ENCODE measurements around the gene TXNDC8. TPM values are rescaled to one million over a fixed set of nuclear protein-coding genes. Genes with fewer than 3 reads are reported as not detected.

The TXNDC8 gene
- polyA plus RNA-seq (not detected in 2 replicates), polyA minus RNA-seq (not detected in 2 replicates)

DNA sequence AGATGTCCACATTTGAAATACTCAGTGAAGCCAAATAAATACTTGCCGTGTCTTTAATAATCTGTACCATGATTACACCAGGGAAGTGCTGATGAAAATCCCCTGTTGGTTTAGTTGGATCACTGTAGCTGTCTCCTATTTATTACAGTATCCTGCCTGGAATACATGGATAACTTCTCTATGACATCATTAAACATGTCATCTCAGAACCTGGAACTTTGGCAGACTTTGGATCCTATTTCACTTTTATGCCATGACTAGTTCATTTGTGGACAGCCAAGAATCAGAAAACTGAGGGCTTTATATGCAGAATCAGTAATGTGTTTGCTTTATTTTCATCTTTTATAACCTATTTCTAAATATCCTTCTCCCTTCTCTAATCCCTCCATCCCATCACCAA lies at the start of gene TXNDC8:
TSS of gene TXNDC8 (minus strand) at position 137 of the 400 bp plus-strand sequence.
- TF ChIP-seq MXI1 (conservative IDR thresholded peaks at IDR 0.05; ENCODE audit: poor library complexity, severe bottlenecking) (no peak), SMC3 (conservative IDR thresholded peaks at IDR 0.05; ENCODE audit: poor library complexity) (no peak), EP300 (conservative IDR thresholded peaks at IDR 0.05; ENCODE audit: poor library complexity, severe bottlenecking) (no peak)
- H3K27me3 ChIP-seq (ENCODE audit: insufficient read depth, low read depth, low read length): no peaks in the 10 kb centered on the region

DNA sequence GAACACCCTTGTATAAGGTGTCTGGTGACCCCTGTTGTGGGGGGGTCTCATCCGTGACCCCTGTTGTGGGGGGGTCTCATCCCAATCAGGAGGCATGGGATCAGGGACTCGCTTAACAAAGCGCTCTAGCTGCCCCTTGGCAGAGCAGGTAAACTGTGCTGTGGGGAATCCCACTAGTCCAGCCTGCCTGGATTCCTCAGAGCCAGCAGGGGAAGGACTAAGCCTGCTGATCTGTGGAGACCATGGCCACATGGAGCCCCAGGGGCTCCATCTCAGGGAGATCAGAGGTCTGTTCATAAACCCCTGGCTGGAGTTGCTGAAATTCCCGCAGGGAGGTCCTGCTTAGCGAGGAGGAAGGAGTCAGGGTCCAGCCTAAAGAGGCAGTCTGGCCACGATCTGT lies 45.8 kb upstream of the TXNDC8 start:
- Histone ChIP-seq H3K79me2 (replicated peaks; ENCODE audit: insufficient read depth, low read length) (no peaks in the 10 kb centered on the region), H3K36me3 (ENCODE audit: insufficient read depth, low read length) (no peaks in the 10 kb centered on the region), H3K9me2 (ENCODE audit: insufficient read depth, low read length) (no peaks in the 10 kb centered on the region), H3K4me2 (ENCODE audit: low read length) (no peak overlapping the region), H3K4me3 (ENCODE audit: low read length) (no peak overlapping the region), H3F3A (ENCODE audit: insufficient read depth, low read length, poor library complexity, severe bottlenecking) (no peaks in the 10 kb centered on the region), H3K27me3 (ENCODE audit: insufficient read depth, low read depth, low read length) (no peaks in the 10 kb centered on the region), H4K20me1 (ENCODE audit: insufficient read depth) (no peaks in the 10 kb centered on the region), H3K9me3 (ENCODE audit: low read length) (no peaks in the 10 kb centered on the region), H3K9ac (ENCODE audit: low read length) (no peak overlapping the region), H3K27ac (ENCODE audit: low read length) (no peak overlapping the region), H2AFZ (ENCODE audit: low read depth, low read length) (no peak overlapping the region)
- TF ChIP-seq EP300 (conservative IDR thresholded peaks at IDR 0.05; ENCODE audit: poor library complexity, severe bottlenecking) (no peak), POLR2AphosphoS5 (IDR thresholded peaks at IDR 0.05) (no peak), MXI1 (conservative IDR thresholded peaks at IDR 0.05; ENCODE audit: poor library complexity, severe bottlenecking) (no peak), TAF1 (IDR thresholded peaks at IDR 0.05; ENCODE audit: low read depth) (no peak), RAD21 (conservative IDR thresholded peaks at IDR 0.05) (no peak), SMC3 (conservative IDR thresholded peaks at IDR 0.05; ENCODE audit: poor library complexity) (no peak)
- TF ChIP-seq, protein P1, sequence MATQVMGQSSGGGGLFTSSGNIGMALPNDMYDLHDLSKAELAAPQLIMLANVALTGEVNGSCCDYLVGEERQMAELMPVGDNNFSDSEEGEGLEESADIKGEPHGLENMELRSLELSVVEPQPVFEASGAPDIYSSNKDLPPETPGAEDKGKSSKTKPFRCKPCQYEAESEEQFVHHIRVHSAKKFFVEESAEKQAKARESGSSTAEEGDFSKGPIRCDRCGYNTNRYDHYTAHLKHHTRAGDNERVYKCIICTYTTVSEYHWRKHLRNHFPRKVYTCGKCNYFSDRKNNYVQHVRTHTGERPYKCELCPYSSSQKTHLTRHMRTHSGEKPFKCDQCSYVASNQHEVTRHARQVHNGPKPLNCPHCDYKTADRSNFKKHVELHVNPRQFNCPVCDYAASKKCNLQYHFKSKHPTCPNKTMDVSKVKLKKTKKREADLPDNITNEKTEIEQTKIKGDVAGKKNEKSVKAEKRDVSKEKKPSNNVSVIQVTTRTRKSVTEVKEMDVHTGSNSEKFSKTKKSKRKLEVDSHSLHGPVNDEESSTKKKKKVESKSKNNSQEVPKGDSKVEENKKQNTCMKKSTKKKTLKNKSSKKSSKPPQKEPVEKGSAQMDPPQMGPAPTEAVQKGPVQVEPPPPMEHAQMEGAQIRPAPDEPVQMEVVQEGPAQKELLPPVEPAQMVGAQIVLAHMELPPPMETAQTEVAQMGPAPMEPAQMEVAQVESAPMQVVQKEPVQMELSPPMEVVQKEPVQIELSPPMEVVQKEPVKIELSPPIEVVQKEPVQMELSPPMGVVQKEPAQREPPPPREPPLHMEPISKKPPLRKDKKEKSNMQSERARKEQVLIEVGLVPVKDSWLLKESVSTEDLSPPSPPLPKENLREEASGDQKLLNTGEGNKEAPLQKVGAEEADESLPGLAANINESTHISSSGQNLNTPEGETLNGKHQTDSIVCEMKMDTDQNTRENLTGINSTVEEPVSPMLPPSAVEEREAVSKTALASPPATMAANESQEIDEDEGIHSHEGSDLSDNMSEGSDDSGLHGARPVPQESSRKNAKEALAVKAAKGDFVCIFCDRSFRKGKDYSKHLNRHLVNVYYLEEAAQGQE (IDR thresholded peaks at IDR 0.05; ENCODE audit: borderline replicate concordance): no peak
- TF ChIP-seq, protein P2, sequence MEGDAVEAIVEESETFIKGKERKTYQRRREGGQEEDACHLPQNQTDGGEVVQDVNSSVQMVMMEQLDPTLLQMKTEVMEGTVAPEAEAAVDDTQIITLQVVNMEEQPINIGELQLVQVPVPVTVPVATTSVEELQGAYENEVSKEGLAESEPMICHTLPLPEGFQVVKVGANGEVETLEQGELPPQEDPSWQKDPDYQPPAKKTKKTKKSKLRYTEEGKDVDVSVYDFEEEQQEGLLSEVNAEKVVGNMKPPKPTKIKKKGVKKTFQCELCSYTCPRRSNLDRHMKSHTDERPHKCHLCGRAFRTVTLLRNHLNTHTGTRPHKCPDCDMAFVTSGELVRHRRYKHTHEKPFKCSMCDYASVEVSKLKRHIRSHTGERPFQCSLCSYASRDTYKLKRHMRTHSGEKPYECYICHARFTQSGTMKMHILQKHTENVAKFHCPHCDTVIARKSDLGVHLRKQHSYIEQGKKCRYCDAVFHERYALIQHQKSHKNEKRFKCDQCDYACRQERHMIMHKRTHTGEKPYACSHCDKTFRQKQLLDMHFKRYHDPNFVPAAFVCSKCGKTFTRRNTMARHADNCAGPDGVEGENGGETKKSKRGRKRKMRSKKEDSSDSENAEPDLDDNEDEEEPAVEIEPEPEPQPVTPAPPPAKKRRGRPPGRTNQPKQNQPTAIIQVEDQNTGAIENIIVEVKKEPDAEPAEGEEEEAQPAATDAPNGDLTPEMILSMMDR (IDR thresholded peaks at IDR 0.05; ENCODE audit: poor library complexity, severe bottlenecking): no peak

More for the DNA sequence above, at the start of gene TXNDC8:
- Histone ChIP-seq H3K4me3 (ENCODE audit: low read length) (no peak within 1 kb of the TSS), H3K27ac (ENCODE audit: low read length) (no peak within 1 kb of the TSS), H2AFZ (ENCODE audit: low read depth, low read length) (no peak within 1 kb of the TSS), H3F3A (ENCODE audit: insufficient read depth, low read length, poor library complexity, severe bottlenecking) (no peaks in the 10 kb centered on the region), H3K79me2 (replicated peaks; ENCODE audit: insufficient read depth, low read length) (no peaks in the 10 kb centered on the region), H3K9me2 (ENCODE audit: insufficient read depth, low read length) (no peaks in the 10 kb centered on the region), H3K9me3 (ENCODE audit: low read length) (no peaks in the 10 kb centered on the region), H4K20me1 (ENCODE audit: insufficient read depth) (no peaks in the 10 kb centered on the region), H3K4me2 (ENCODE audit: low read length) (no peak within 1 kb of the TSS), H3K36me3 (ENCODE audit: insufficient read depth, low read length) (no peaks in the 10 kb centered on the region), H3K9ac (ENCODE audit: low read length) (no peak within 1 kb of the TSS)

DNA sequence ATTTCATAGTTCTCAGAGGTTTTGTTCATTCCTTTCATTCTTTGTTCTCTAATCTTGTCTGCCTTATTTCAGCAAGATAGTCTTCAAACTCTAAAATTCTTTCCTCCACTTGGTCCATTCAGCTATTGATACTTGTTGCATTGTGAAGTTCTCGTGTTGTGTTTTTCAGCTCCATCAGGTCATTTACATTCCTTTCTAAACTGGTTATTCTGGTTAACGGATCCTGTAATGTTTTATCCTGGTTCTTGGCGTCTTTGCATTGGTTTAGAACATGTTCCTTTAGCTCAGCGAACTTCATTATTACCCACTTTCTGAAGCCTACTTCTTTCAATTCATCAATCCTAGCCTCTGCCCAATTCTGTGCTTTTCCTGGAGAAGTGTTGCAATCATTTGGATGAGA lies 45.1 kb upstream of the TXNDC8 start:
- no peaks in the 10 kb centered on the region for H3K79me2 ChIP-seq (replicated peaks; ENCODE audit: insufficient read depth, low read length)
- H3K9me2 ChIP-seq (ENCODE audit: insufficient read depth, low read length): no peaks in the 10 kb centered on the region
- no peak overlapping the region for H3K4me3 ChIP-seq (ENCODE audit: low read length)
- no peak overlapping the region for H3K9ac ChIP-seq (ENCODE audit: low read length)
- H3F3A ChIP-seq (ENCODE audit: insufficient read depth, low read length, poor library complexity, severe bottlenecking): no peaks in the 10 kb centered on the region
- no peaks in the 10 kb centered on the region for H3K36me3 ChIP-seq (ENCODE audit: insufficient read depth, low read length)
- H3K4me2 ChIP-seq (ENCODE audit: low read length): no peak overlapping the region
- no peaks in the 10 kb centered on the region for H4K20me1 ChIP-seq (ENCODE audit: insufficient read depth)
- no peak overlapping the region for H3K27ac ChIP-seq (ENCODE audit: low read length)
- H3K9me3 ChIP-seq (ENCODE audit: low read length): no peaks in the 10 kb centered on the region
- H2AFZ ChIP-seq (ENCODE audit: low read depth, low read length): no peak overlapping the region
- TF ChIP-seq EZH2 (IDR thresholded peaks at IDR 0.05; ENCODE audit: borderline replicate concordance, insufficient read depth, low read length, poor library complexity, severe bottlenecking) (no peak), TAF1 (IDR thresholded peaks at IDR 0.05; ENCODE audit: low read depth) (no peak), POLR2AphosphoS5 (IDR thresholded peaks at IDR 0.05) (no peak), SMC3 (conservative IDR thresholded peaks at IDR 0.05; ENCODE audit: poor library complexity) (no peak), MXI1 (conservative IDR thresholded peaks at IDR 0.05; ENCODE audit: poor library complexity, severe bottlenecking) (no peak), RAD21 (conservative IDR thresholded peaks at IDR 0.05) (no peak), EP300 (conservative IDR thresholded peaks at IDR 0.05; ENCODE audit: poor library complexity, severe bottlenecking) (no peak)
- TF ChIP-seq, protein P2 (IDR thresholded peaks at IDR 0.05; ENCODE audit: poor library complexity, severe bottlenecking): no peak
- TF ChIP-seq, protein P1 (IDR thresholded peaks at IDR 0.05; ENCODE audit: borderline replicate concordance): no peak
- H3K27me3 ChIP-seq (ENCODE audit: insufficient read depth, low read depth, low read length): no peaks in the 10 kb centered on the region

Measured in neural cell (in vitro differentiated cells).